Endodermal cell (in vitro differentiated cells): ENCODE results near the gene OLFML2A. TPM values are rescaled to one million over a fixed set of nuclear protein-coding genes. Genes with fewer than 3 reads are reported as not detected.

Experiments
- DNase-seq: peaks from one replicate; pipeline ENCODE4 v3.0.0-alpha.2; 2017
- H3K27ac ChIP-seq: 2 replicates; pipeline ENCODE4 v1.5.1; 2013; ENCODE audit warnings: mild to moderate bottlenecking, low read depth, low read length, moderate library complexity
- H3K27me3 ChIP-seq: 2 replicates; pipeline ENCODE4 v1.6.1; 2013; ENCODE audit warnings: mild to moderate bottlenecking, low read length, moderate library complexity; ENCODE audit not compliant: insufficient read depth, control insufficient read depth, poor library complexity, severe bottlenecking
- H3K36me3 ChIP-seq: 2 replicates; pipeline ENCODE4 v1.7.0; 2013; ENCODE audit warnings: mild to moderate bottlenecking, low read length, moderate library complexity; ENCODE audit not compliant: control insufficient read depth, insufficient read depth
- H3K4me1 ChIP-seq: one replicate; pipeline ENCODE4 v1.7.0; 2013; ENCODE audit warnings: low read length; ENCODE audit not compliant: control insufficient read depth, insufficient read depth
- H3K4me3 ChIP-seq: 2 replicates; pipeline ENCODE4 v1.5.1; 2013; ENCODE audit warnings: mild to moderate bottlenecking, low read length, moderate library complexity
- H3K9ac ChIP-seq: 2 replicates; pipeline ENCODE4 v1.6.1; 2013; ENCODE audit warnings: mild to moderate bottlenecking, low read length, moderate library complexity; ENCODE audit not compliant: poor library complexity, severe bottlenecking; ENCODE audit errors: extremely low read depth
- H3K9me3 ChIP-seq: 2 replicates; pipeline ENCODE4 v1.6.1; 2013; ENCODE audit warnings: mild to moderate bottlenecking, low read length, moderate library complexity; ENCODE audit not compliant: control insufficient read depth
- H3K27ac Mint-ChIP-seq: 2 replicates; pipeline ENCODE4 v1.8.0; 2020; ENCODE audit warnings: mixed read lengths
- H3K27me3 Mint-ChIP-seq: 2 replicates; pipeline ENCODE4 v1.8.0; 2021; ENCODE audit warnings: mild to moderate bottlenecking, mixed read lengths; ENCODE audit not compliant: insufficient read depth
- H3K36me3 Mint-ChIP-seq: 2 replicates; pipeline ENCODE4 v1.8.0; 2020; ENCODE audit warnings: low read depth, mixed read lengths
- H3K4me1 Mint-ChIP-seq: 2 replicates; pipeline ENCODE4 v1.8.0; 2020; ENCODE audit warnings: mixed read lengths
- H3K4me3 Mint-ChIP-seq: 2 replicates; pipeline ENCODE4 v1.8.0; 2020; ENCODE audit warnings: mild to moderate bottlenecking, moderate library complexity, mixed read lengths
- H3K9me3 Mint-ChIP-seq: 2 replicates; pipeline ENCODE4 v1.8.0; 2020; ENCODE audit warnings: mild to moderate bottlenecking, mixed read lengths
- CTCF ChIP-seq: fragments of 200-600 bp; sonication (generic); conservative IDR thresholded peaks from 2 replicates; pipeline ENCODE4 v1.5.0; 2021; ENCODE audit warnings: antibody characterized with exemption, mild to moderate bottlenecking
- WGBS, 2 experiments: methylation state at CpG; one replicate each; pipeline versions ENCODE4 v1.1.5 to v1.1.7; 2013; ENCODE audit warnings: missing lambda C conversion rate in 2 of 2, mixed read lengths in 1 of 2; ENCODE audit not compliant: insufficient coverage in 1 of 2, insufficient read length in 1 of 2; 5-methylcytosine and 5-hydroxymethylcytosine counted together
- total RNA-seq, 2 donors: library from RNA; stranded (reverse); fragmentation: NEBNext Ultra II Directional in 1 of 2; extraction: Animal tissue kit (Norgen Biotek cat#: 25700) in 1 of 2; gene quantifications; 2 replicates in 1 of 2; 3 replicates in 1 of 2; pipeline ENCODE4 v1.2.1, GENCODE V29; 2021

Gene OLFML2A
- total RNA-seq, 2 donors from 2014 or later: 28.1 to 31.2 TPM

- Mint-ChIP-seq H3K27me3 (no peaks in the 10 kb centered on the region), H3K27ac (peak overlapping the region; percentile 66), H3K36me3 (peaks cover 7% of the 10 kb centered on the region), H3K4me1 (peaks cover 21% of the 10 kb centered on the region), H3K9me3 (no peaks in the 10 kb centered on the region), H3K4me3 (no peak overlapping the region)
- Histone ChIP-seq H3K4me3 (no peak overlapping the region), H3K4me1 (peaks cover 8% of the 10 kb centered on the region), H3K36me3 (no peaks in the 10 kb centered on the region), H3K27ac (no peak overlapping the region), H3K9ac (no peak overlapping the region), H3K27me3 (no peaks in the 10 kb centered on the region), H3K9me3 (no peaks in the 10 kb centered on the region)
- no peak for DNase-seq
- TF ChIP-seq CTCF: peak; percentile 18
- WGBS, 2 experiments: 79 to 86% methylated on average over 8 to 11 of the region's 11 CpGs
These were observed 36.7 kb downstream of the OLFML2A start for GRCh38 chr9:124813501-124814163.

DNA sequence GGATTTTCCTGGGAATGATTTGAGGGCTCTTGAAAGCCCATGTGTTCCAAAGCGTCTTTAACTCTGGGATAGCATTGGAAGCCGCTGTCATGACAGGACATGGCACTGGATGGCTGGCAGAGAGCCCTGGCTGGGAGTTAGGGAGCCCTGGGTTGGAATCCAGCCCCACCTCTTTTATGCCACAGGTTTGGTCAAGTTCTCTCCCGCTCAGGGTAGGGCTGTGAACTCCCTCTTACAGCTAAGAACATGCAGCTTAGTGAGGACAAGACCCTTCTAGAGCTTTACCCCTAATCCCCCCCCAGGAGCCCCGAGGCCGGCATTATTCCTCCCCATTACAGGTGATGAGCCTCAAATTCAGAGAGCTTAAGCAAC is 37.2 kb downstream of the OLFML2A start:
- H3K4me3 ChIP-seq: no peak overlapping the region
- H3K9ac ChIP-seq: no peak overlapping the region
- H3K4me3 Mint-ChIP-seq: no peak overlapping the region
- no peaks in the 10 kb centered on the region for H3K27me3 Mint-ChIP-seq
- TF ChIP-seq CTCF: no peak
- no peaks in the 10 kb centered on the region for H3K36me3 ChIP-seq
- peaks cover 21% of the 10 kb centered on the region for H3K4me1 Mint-ChIP-seq
- peaks cover 12% of the 10 kb centered on the region for H3K4me1 ChIP-seq
- no peak for DNase-seq
- WGBS, 2 experiments: 91 to 95% methylated on average over 4 to 5 of the region's 5 CpGs
- H3K36me3 Mint-ChIP-seq: peaks cover 5% of the 10 kb centered on the region
- no peaks in the 10 kb centered on the region for H3K9me3 ChIP-seq
- no peak overlapping the region for H3K27ac ChIP-seq
- no peaks in the 10 kb centered on the region for H3K27me3 ChIP-seq
- H3K27ac Mint-ChIP-seq: peak overlapping the region; percentile 66
- no peaks in the 10 kb centered on the region for H3K9me3 Mint-ChIP-seq

DNA sequence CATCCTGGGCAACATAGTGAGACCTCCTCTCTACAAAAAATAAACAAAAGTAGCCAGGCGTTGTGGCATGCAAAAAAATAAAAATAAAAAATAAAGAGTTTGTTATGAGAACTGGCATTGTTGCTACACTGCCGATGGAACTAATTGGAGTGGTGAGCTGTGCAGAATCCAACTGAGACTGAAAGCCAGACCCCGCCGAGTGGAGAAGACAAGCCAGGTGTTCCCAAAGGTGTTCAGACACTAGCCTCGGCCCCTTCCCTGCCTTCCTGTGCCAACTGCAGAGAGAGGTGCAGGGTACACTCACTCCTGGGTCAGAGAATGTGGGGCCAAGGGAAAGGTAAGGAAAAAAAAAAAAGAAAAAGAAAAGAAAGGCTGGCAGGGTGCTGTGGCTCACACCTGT is 38.7 kb downstream of the OLFML2A start:
- Histone ChIP-seq H3K27ac (no peak overlapping the region), H3K27me3 (no peaks in the 10 kb centered on the region), H3K9me3 (no peaks in the 10 kb centered on the region), H3K36me3 (no peaks in the 10 kb centered on the region), H3K9ac (no peak overlapping the region), H3K4me1 (peaks cover 8% of the 10 kb centered on the region), H3K4me3 (no peak overlapping the region)
- Mint-ChIP-seq H3K4me3 (no peak overlapping the region), H3K27ac (no peak overlapping the region), H3K27me3 (no peaks in the 10 kb centered on the region), H3K4me1 (peaks cover 19% of the 10 kb centered on the region), H3K9me3 (no peaks in the 10 kb centered on the region), H3K36me3 (peaks cover 1% of the 10 kb centered on the region)
- WGBS, 2 experiments: 87 to 92% methylated on average over 4 to 5 of the region's 5 CpGs
- DNase-seq: no peak
- no peak for TF ChIP-seq CTCF
